Activated naive CD8-positive, alpha-beta T cell treated with anti-CD3 and anti-CD28 coated beads, Interleukin-2, amount 50 U/mL, for 24 hours (primary cell): ENCODE measurements around the gene CCDC180.
"Not testable (repeated sequence)": the region's sequence is repeated elsewhere in the genome, so short reads cannot be mapped to it uniquely, and the experiment has no call there.

ENCODE experiments used
- ATAC-seq: fragments of 150-1000 bp; cut with Tn5 transposase; one replicate; pipeline ENCODE4 v1.10.0; 2021
- DNase-seq: peaks from one replicate; pipeline ENCODE4 v3.0.0; 2021
- H3K27ac Mint-ChIP-seq: one replicate; pipeline ENCODE4 v1.8.0; 2021; ENCODE audit warnings: mild to moderate bottlenecking, mixed read lengths
- H3K27me3 Mint-ChIP-seq: one replicate; pipeline ENCODE4 v1.8.0; 2021; ENCODE audit warnings: mixed read lengths
- H3K36me3 Mint-ChIP-seq: one replicate; pipeline ENCODE4 v1.8.0; 2021; ENCODE audit warnings: low read depth, mixed read lengths
- H3K4me1 Mint-ChIP-seq: one replicate; pipeline ENCODE4 v1.8.0; 2021; ENCODE audit warnings: mixed read lengths
- H3K4me3 Mint-ChIP-seq: one replicate; pipeline ENCODE4 v1.8.0; 2021; ENCODE audit warnings: mild to moderate bottlenecking, moderate library complexity, mixed read lengths
- H3K9me3 Mint-ChIP-seq: one replicate; pipeline ENCODE4 v1.8.0; 2021; ENCODE audit warnings: mixed read lengths

The CCDC180 gene

DNA sequence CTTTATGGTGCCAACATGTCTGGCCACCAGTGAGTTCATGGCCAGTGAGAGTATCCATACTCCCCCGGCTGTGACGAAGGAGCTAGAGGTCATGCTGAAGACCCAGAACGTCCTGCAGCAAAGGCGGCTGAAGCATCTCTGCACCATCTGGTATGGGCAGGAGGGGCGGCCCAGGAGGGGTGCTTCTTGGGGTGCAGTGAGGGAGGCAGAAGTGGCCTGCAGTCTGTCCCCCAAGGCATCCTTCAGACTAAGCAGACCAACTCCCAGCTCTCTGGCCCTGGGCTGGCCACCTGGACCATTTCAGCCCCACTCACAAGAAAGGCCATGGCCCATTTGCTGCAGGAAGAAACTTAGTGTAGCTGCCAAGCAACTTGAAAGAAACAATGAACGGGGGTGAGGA lies 11.0 kb downstream of the CCDC180 start:
- DNase-seq = no peak

DNA sequence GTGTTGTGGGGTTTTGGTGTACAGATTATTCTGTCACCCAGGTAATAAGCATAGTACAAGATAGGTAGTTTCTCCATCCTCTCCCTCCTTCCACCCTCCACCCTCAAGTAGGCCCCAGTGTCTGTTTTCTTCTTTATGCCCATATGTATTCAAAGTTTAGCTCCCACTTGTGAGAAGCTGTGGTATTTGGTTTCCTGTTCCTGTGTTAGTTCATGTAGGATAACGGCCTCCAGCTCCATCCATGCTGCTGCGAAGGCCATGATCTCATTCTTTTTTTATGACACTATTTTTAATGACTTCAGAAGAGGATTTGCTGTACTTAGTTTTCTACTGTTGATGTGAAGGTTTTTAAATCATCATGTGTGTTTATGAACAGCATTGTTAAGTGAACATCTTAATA lies 11.9 kb downstream of the CCDC180 start:
- Mint-ChIP-seq H3K4me3 (no peak overlapping the region), H3K4me1 (no peaks in the 10 kb centered on the region), H3K9me3 (no peaks in the 10 kb centered on the region), H3K27ac (no peak overlapping the region), H3K36me3 (peaks cover 1% of the 10 kb centered on the region), H3K27me3 (no peaks in the 10 kb centered on the region)
- no peak for ATAC-seq
- DNase-seq = no peak

More for the DNA sequence above, 11.0 kb downstream of the CCDC180 start:
- H3K27ac Mint-ChIP-seq = no peak overlapping the region
- H3K27me3 Mint-ChIP-seq = no peaks in the 10 kb centered on the region
- no peaks in the 10 kb centered on the region for H3K4me1 Mint-ChIP-seq
- H3K9me3 Mint-ChIP-seq = no peaks in the 10 kb centered on the region
- no peak for ATAC-seq
- H3K36me3 Mint-ChIP-seq = peaks cover 1% of the 10 kb centered on the region
- H3K4me3 Mint-ChIP-seq = no peak overlapping the region

DNA sequence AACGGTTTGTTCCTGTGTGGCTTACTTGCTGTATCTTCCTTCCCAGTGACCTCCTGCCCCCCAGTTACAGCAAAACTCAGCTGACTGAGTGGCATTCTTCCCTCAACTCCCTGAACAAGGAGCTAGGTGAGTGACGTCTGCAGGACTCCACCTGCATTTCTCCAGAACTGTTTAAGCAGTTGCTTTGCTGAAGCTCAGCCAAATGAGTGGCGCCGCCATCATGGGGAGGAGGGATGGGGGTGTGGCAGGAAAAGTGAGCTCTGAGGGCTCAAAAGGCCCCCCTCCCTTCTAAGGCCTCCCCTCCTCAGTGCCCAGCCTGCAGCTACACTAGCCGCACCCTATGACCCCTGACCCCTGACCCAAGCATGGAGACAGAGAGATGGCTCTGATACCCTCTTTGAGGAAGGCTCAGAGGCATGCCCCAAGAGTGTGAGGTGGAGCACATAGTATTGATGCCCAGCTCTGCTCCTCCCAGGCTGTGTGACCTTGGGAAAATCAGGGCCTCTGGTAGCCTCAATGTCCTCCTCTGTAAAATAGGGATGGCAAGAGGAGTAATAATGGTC lies 12.7 kb downstream of the CCDC180 start:
- H3K36me3 Mint-ChIP-seq = peaks cover 1% of the 10 kb centered on the region
- H3K4me3 Mint-ChIP-seq = no peak overlapping the region
- H3K27me3 Mint-ChIP-seq = no peaks in the 10 kb centered on the region
- H3K4me1 Mint-ChIP-seq = no peaks in the 10 kb centered on the region
- no peaks in the 10 kb centered on the region for H3K9me3 Mint-ChIP-seq
- no peak overlapping the region for H3K27ac Mint-ChIP-seq
- ATAC-seq (no peak), DNase-seq (no peak)

DNA sequence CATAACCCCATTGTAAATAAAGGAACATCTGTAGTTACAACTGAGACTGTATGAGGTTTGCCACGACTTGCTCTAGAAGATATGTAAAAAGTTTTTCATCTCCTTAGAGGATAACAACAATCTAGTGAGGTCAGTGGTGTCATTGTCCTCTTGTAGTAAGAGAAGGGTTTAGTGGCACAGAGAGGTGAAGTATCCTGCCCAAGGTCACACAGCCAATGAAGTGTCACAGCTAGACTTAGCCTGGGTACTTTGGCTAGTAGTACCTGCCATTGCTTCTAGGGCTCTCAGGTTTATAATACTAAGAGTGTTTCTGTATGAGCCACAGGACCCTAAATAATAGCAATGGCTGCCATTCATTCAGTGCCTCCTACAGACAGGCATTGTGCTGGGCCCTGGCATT lies 13.8 kb downstream of the CCDC180 start:
- no peaks in the 10 kb centered on the region for H3K27me3 Mint-ChIP-seq
- no peak for DNase-seq
- H3K36me3 Mint-ChIP-seq = peaks cover 1% of the 10 kb centered on the region
- no peak overlapping the region for H3K27ac Mint-ChIP-seq
- no peak overlapping the region for H3K4me3 Mint-ChIP-seq
- H3K9me3 Mint-ChIP-seq = no peaks in the 10 kb centered on the region
- no peaks in the 10 kb centered on the region for H3K4me1 Mint-ChIP-seq
- ATAC-seq = no peak

DNA sequence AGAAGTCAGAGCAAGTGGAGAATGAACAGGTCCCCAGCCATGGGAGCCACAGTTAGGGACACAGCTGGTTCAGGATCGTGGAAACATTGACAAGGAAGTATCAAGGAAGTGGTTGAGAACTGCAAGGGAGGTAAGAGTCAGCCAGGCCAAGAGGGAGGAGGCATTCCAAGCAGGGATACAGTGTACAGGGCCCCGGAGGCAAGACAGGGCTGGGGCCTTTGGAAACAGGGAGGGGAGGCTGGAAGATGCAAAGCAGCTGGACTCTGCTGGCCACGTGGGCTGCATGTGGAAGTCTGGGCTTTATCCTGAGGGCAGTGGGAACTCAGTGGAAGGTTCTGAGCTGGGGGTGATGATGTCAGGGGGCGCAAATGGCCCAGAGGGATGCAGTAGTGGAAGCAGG lies 14.2 kb downstream of the CCDC180 start:
- Mint-ChIP-seq H3K36me3 (peaks cover 1% of the 10 kb centered on the region), H3K4me3 (no peak overlapping the region), H3K9me3 (no peaks in the 10 kb centered on the region), H3K27me3 (no peaks in the 10 kb centered on the region), H3K4me1 (no peaks in the 10 kb centered on the region), H3K27ac (no peak overlapping the region)
- DNase-seq = no peak
- no peak for ATAC-seq

DNA sequence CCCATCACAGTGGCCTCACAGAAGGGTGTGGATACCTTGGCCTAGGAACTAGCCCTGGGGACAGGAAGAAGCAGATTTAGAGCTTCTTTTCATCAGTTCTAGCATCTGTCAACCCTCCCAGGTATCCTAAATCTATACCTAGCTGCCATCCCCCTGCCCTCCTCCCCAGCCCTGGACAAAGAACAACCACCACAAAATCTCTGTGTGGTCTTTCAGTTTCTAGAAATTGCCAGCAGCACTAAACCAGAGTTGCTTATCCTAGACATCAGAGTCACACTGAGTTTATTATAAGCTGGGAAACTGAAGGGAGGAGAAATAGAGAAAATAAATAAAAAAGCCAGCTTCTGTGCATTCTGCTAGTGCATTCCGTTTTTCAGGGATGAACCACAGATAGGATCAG lies 14.6 kb downstream of the CCDC180 start:
- Mint-ChIP-seq H3K36me3 (peaks cover 1% of the 10 kb centered on the region), H3K9me3 (no peaks in the 10 kb centered on the region), H3K4me3 (no peak overlapping the region), H3K4me1 (no peaks in the 10 kb centered on the region), H3K27ac (no peak overlapping the region), H3K27me3 (no peaks in the 10 kb centered on the region)
- DNase-seq = no peak
- no peak for ATAC-seq

DNA sequence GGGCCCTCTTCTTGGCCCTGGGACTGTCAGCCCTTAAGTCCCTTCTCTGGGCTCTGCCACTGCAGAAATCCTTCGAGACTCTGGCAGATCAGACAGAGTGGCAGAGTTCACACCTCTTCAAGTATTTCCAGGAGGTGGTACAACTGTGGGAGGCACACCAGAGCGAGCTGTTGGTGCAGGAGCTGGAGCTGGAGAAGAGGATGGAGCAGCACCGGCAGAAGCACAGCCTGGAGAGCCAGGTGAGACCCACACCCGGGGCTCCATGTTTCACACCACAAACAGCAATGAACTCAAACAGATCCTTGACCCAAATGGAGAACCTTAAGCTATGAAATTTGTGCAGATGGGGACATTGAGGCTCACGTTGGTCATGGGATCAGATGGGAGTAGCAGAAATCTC lies 17.5 kb downstream of the CCDC180 start:
- Mint-ChIP-seq H3K27me3 (no peaks in the 10 kb centered on the region), H3K36me3 (peaks cover 1% of the 10 kb centered on the region), H3K9me3 (no peaks in the 10 kb centered on the region), H3K4me1 (no peaks in the 10 kb centered on the region), H3K27ac (no peak overlapping the region), H3K4me3 (no peak overlapping the region)
- DNase-seq (no peak), ATAC-seq (no peak)

DNA sequence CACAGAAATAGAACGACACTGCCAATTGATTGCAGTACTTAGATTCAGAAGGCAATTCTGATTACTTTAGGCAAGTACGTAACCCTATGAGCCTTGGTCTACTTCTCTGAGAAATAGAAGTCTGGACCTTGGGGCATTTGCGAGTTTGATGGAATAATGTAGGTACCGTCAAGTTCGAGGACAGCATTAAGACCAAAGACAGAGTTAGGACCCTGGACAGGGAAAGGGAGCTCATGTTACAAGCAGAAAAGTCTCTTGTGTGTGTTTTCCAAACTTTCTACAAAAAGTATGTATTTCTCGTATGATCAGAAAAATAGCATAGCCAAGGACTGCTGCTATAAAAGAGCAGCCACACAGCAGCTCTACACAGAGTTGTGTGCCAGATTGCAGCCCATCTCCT lies 20.1 kb downstream of the CCDC180 start:
- Mint-ChIP-seq H3K4me3 (no peak overlapping the region), H3K27me3 (no peaks in the 10 kb centered on the region), H3K9me3 (peaks cover 3% of the 10 kb centered on the region), H3K27ac (no peak overlapping the region), H3K36me3 (peaks cover 5% of the 10 kb centered on the region), H3K4me1 (no peaks in the 10 kb centered on the region)
- DNase-seq (no peak), ATAC-seq (no peak)

DNA sequence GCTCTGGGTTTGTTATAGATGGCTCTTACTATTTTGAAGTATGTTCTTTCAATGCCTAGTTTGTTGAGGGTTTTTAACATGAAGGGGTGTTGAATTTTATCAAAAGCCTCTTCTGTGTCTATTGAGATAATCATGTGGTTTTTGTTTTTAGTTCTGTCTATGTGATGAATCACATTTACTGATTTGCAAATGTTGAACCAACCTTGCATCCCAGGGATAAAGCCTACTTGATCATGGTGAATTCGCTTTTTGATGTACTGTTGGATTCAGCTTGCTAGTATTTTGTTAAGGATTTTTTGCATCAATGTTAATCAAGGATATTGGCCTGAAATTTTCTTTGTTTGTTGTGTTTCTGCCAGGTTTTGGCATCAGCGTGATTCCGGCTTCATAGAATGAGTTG lies 25.5 kb downstream of the CCDC180 start:
- Mint-ChIP-seq H3K27ac (no peak overlapping the region), H3K4me3 (no peak overlapping the region), H3K9me3 (peaks cover 10% of the 10 kb centered on the region), H3K36me3 (peaks cover 23% of the 10 kb centered on the region), H3K27me3 (no peaks in the 10 kb centered on the region), H3K4me1 (no peaks in the 10 kb centered on the region)
- no peak for ATAC-seq
- no peak for DNase-seq

DNA sequence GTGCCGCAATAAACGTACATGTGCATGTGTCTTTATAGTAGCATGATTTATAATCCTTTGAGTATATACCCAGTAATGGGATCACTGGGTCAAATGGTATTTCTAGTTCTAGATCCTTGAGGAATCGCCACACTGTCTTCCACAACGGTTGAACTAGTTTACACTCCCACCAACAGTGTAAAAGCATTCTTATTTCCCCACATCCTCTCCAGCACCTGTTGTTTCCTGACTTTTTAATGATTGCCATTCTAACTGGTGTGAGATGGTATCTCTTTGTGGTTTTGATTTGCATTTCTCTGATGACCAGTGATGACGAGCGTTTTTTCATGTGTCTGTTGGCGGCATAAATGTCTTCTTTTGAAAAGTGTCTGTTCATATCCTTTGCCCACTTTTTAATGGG lies 28.2 kb downstream of the CCDC180 start:
- DNase-seq, H3K4me1 Mint-ChIP-seq, ATAC-seq, H3K27me3 Mint-ChIP-seq, H3K27ac Mint-ChIP-seq, H3K9me3 Mint-ChIP-seq, H3K4me3 Mint-ChIP-seq: not testable (repeated sequence)
- peaks cover 32% of the 10 kb centered on the region for H3K36me3 Mint-ChIP-seq

DNA sequence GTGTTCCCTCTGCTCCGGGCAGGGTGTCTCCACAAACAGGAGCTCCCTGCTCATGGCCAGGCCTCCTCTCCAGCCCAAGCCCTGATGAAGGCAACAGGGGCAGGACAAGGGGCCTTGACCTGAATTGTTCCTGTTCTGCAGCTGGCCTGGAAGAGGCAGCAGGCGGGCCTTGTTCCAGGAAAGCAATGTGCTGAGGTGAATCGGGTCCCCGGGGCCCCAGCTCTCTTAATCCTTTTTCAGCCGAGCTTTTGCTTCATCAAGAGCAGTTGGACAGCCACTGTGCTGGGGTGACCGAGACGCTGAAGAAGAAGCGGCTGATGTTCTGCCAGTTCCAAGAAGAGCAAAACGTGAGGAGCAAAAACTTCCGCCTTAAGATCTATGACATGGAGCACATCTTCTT lies 41.4 kb downstream of the CCDC180 start:
- no peaks in the 10 kb centered on the region for H3K9me3 Mint-ChIP-seq
- peaks cover 5% of the 10 kb centered on the region for H3K36me3 Mint-ChIP-seq
- H3K4me3 Mint-ChIP-seq = no peak overlapping the region
- no peaks in the 10 kb centered on the region for H3K27me3 Mint-ChIP-seq
- no peaks in the 10 kb centered on the region for H3K4me1 Mint-ChIP-seq
- H3K27ac Mint-ChIP-seq = no peak overlapping the region
- DNase-seq (no peak), ATAC-seq (no peak)

DNA sequence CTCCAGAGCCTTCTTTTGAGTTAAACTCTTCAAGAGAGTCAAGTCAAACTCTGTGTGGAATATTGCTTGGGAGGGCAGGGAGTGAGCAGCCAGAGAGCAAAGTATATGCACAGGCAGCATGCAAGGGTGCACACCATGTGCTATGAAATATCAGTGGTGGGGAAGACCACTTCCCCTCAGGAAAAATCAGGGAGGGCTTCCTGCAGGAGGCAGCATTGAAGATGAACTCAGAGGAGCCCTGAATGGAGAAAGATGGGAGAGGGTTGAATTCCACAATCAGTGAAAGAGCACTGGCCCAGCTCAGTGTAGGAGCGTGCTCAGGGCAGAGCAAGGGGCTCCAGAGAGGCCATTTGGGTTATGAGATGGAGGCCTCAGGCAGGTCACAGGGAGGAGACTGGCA lies 41.9 kb downstream of the CCDC180 start:
- Mint-ChIP-seq H3K4me3 (no peak overlapping the region), H3K27ac (no peak overlapping the region), H3K27me3 (no peaks in the 10 kb centered on the region), H3K36me3 (peaks cover 5% of the 10 kb centered on the region), H3K9me3 (no peaks in the 10 kb centered on the region), H3K4me1 (no peaks in the 10 kb centered on the region)
- DNase-seq = no peak
- ATAC-seq = no peak

DNA sequence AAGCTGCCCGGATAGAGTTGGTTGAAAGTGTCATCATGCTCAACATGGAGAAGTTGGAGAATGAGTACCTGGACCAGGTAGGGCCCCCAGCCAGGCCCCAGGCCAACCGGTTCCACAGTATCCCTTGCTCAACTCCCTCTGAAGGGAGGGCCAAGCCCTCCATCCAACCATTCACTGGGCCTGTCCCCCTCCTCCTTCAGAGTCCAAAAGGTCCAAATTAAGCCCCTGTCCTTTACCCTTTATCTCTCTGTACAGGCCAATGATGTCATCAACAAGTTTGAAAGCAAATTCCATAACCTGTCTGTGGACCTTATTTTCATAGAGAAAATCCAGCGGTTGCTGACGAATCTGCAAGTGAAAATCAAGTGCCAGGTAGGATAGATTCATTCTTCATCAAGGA lies 47.2 kb downstream of the CCDC180 start:
- Mint-ChIP-seq H3K27ac (no peak overlapping the region), H3K9me3 (no peaks in the 10 kb centered on the region), H3K36me3 (peaks cover 4% of the 10 kb centered on the region), H3K4me1 (no peaks in the 10 kb centered on the region), H3K4me3 (no peak overlapping the region), H3K27me3 (no peaks in the 10 kb centered on the region)
- no peak for ATAC-seq
- no peak for DNase-seq

DNA sequence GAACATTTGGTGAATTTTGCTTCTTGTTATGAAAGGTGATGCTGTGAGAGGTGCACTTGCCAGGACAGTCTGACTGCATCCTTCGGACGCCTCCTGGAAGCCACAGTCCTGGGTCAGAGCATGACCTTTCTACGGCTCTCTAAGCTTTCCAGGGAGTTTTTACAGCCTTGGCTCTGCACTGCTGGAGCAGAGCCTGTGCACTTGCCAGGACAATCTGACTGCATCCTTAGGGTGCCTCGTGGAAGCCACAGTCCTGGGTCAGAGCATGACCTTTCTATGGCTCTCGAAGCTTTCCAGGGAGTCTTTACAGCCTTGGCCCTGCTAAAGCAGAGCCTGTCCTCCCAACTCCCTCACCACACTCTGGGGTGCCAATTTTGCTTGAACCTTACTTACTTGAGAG lies 49.6 kb downstream of the CCDC180 start:
- no peak for ATAC-seq

More for the DNA sequence above, 49.6 kb downstream of the CCDC180 start:
- Mint-ChIP-seq H3K4me1 (no peaks in the 10 kb centered on the region), H3K27me3 (no peaks in the 10 kb centered on the region), H3K36me3 (peaks cover 2% of the 10 kb centered on the region), H3K27ac (no peak overlapping the region), H3K4me3 (no peak overlapping the region), H3K9me3 (no peaks in the 10 kb centered on the region)
- no peak for DNase-seq
